AG09309 (cell line): ENCODE data around the gene PPOX.

Experiments used
- DNase-seq: peaks from one replicate; pipeline ENCODE4 v3.0.0-alpha.2; 2010; ENCODE audit warnings: low read depth
- H3K4me3 ChIP-seq: 2 replicates; pipeline ENCODE4 v1.5.1; 2011; ENCODE audit warnings: mild to moderate bottlenecking, low read depth, low read length, moderate library complexity; ENCODE audit not compliant: control insufficient read depth
- CTCF ChIP-seq: IDR thresholded peaks from 2 replicates; pipeline ENCODE4 v1.5.1; 2011; ENCODE audit warnings: mild to moderate bottlenecking, low read depth, low read length, inconsistent platforms; ENCODE audit not compliant: insufficient read depth, control insufficient read depth; ENCODE audit errors: missing control alignments

Gene PPOX

GRCh38 chr1:161165742-161166668 lies at the start of gene PPOX:
TSS of gene PPOX (plus strand) at chr1:161166426. CDS start at chr1:161166848, 422 bp downstream.
- TF ChIP-seq CTCF = peak; percentile 59
- peak; percentile 94 for DNase-seq
- peak within 1 kb of the TSS; percentile 81 for H3K4me3 ChIP-seq

- peak within 1 kb of the TSS; percentile 99 for H3K4me3 ChIP-seq
- TF ChIP-seq CTCF = no peak
- DNase-seq = no peak
These were observed 48.3 kb upstream of the PPOX start, which contains the start of the genes NIT1 and PFDN2 for GRCh38 chr1:161117759-161118581. TSS of gene NIT1 (plus strand) at chr1:161118105. CDS start at chr1:161118177, 72 bp downstream. TSS of gene PFDN2 (minus strand) at chr1:161118037. CDS start at chr1:161118026, 11 bp downstream.

- H3K4me3 ChIP-seq = no peak overlapping the region
These were observed 46.9 kb upstream of the PPOX start for GRCh38 chr1:161119092-161119903.

GRCh38 chr1:161121042-161121650 lies 45.1 kb upstream of the PPOX start:
- H3K4me3 ChIP-seq = no peak overlapping the region
- no peak for TF ChIP-seq CTCF
- DNase-seq = no peak

More at GRCh38 chr1:161119092-161119903, 46.9 kb upstream of the PPOX start:
- TF ChIP-seq CTCF = peak; percentile 39
- no peak for DNase-seq

- DNase-seq = no peak
- H3K4me3 ChIP-seq = no peak overlapping the region
- TF ChIP-seq CTCF = no peak
These were observed 44.4 kb upstream of the PPOX start for GRCh38 chr1:161121834-161122233.
